A673 (cell line): ENCODE measurements around the gene MTG2. TPM values are rescaled to one million over a fixed set of nuclear protein-coding genes. Genes with fewer than 3 reads are reported as not detected.

ENCODE experiments used
- BruUV-seq: library from RNA; stranded (reverse); fragments of 400-500 nt; replicated peaks from 2 replicates; lab custom pipeline; 2021; lab: Mats Ljungman, UMichigan
- CTCF ChIA-PET: fragments of 300-600 bp; sonication (Branson Sonifier 250); formaldehyde crosslinking; loops from one replicate; lab custom pipeline; 2022; ENCODE audit warnings: antibody characterized with exemption; lab: Charles Lee
- POLR2A ChIA-PET: fragments of 300-600 bp; sonication (Branson Sonifier 250); formaldehyde crosslinking; loops from one replicate; lab custom pipeline; 2022; ENCODE audit warnings: antibody characterized with exemption; ENCODE audit not compliant: low non-redundant PET; lab: Charles Lee
- DNase-seq: peaks from one replicate; pipeline ENCODE4 v3.0.0-alpha.2; 2015; ENCODE audit warnings: low spot score
- H3K27ac ChIP-seq: fragments of 200-600 bp; sonication (generic); 2 replicates; pipeline ENCODE4 v1.5.1; 2016; ENCODE audit warnings: mixed run types, low read depth, mild to moderate bottlenecking, mixed read lengths, antibody characterized with exemption, low read length; ENCODE audit not compliant: poor library complexity, severe bottlenecking
- H3K27me3 ChIP-seq: fragments of 200-600 bp; sonication (generic); replicated peaks from 2 replicates; pipeline ENCODE4 v1.6.1; 2017; ENCODE audit warnings: mixed run types, low read depth, mild to moderate bottlenecking, mixed read lengths, antibody characterized with exemption, low read length; ENCODE audit not compliant: insufficient read depth, poor library complexity
- H3K36me3 ChIP-seq: fragments of 200-600 bp; sonication (generic); 2 replicates; pipeline ENCODE4 v1.6.1; 2016; ENCODE audit warnings: mixed run types, mild to moderate bottlenecking, mixed read lengths, antibody characterized with exemption, low read length; ENCODE audit not compliant: insufficient read depth, poor library complexity, severe bottlenecking
- H3K4me1 ChIP-seq: fragments of 200-600 bp; sonication (generic); 2 replicates; pipeline ENCODE4 v1.6.1; 2017; ENCODE audit warnings: mixed run types, mild to moderate bottlenecking, mixed read lengths, antibody characterized with exemption, low read length; ENCODE audit not compliant: insufficient read depth, poor library complexity, severe bottlenecking
- H3K4me3 ChIP-seq: fragments of 200-600 bp; sonication (generic); 2 replicates; pipeline ENCODE4 v1.5.1; 2016; ENCODE audit warnings: low read depth, mixed run types, mild to moderate bottlenecking, mixed read lengths, low read length; ENCODE audit not compliant: poor library complexity, severe bottlenecking
- H3K9me3 ChIP-seq: fragments of 200-600 bp; sonication (generic); 2 replicates; pipeline ENCODE4 v1.6.1; 2016; ENCODE audit warnings: mixed run types, low read depth, mild to moderate bottlenecking, mixed read lengths, antibody characterized with exemption, low read length; ENCODE audit not compliant: poor library complexity, severe bottlenecking
- CTCF ChIP-seq: fragments of 300-800, 200-600 bp; sonication (generic); conservative IDR thresholded peaks from 2 replicates; pipeline ENCODE4 v1.5.1; 2017; ENCODE audit warnings: low read depth, mild to moderate bottlenecking, antibody characterized with exemption, low read length, moderate library complexity, mixed read lengths
- EZH2 ChIP-seq: fragments of 200-600 bp; sonication (generic); IDR thresholded peaks from 2 replicates; pipeline ENCODE4 v1.6.1; 2017; ENCODE audit warnings: borderline replicate concordance, low read depth, mild to moderate bottlenecking, mixed read lengths, antibody characterized with exemption, low read length; ENCODE audit not compliant: poor library complexity, severe bottlenecking
- intact Hi-C: fragments of 100-400 bp; cut with micrococcal nuclease; formaldehyde crosslinking; loops from one replicate; pipeline ENCODE4 v1.10.0; 2022; ENCODE audit not compliant: unreplicated experiment
- total RNA-seq: library from RNA; stranded (reverse); gene quantifications from 2 replicates; pipeline ENCODE4 v1.2.3, GENCODE V29; 2021

The MTG2 gene
- total RNA-seq, 1 experiment from 2014 or later, result 40.9 TPM

- Histone ChIP-seq H3K27me3 (no peaks in the 10 kb centered on the region), H3K9me3 (no peaks in the 10 kb centered on the region), H3K36me3 (peaks cover 28% of the 10 kb centered on the region), H3K4me3 (no peak overlapping the region), H3K4me1 (no peaks in the 10 kb centered on the region), H3K27ac (no peak overlapping the region)
- ChIA-PET POLR2A (no interaction called here), CTCF (no interaction called here)
- no peak for DNase-seq
- no TSS peak for BruUV-seq
- TF ChIP-seq EZH2 (no peak), CTCF (no peak)
- intact Hi-C loops, result no loop called here
Measured at GRCh38 chr20:62160253-62160652, 22.6 kb upstream of the MTG2 start.

GRCh38 chr20:62160876-62161275 lies 22.0 kb upstream of the MTG2 start:
- Histone ChIP-seq H3K27me3 (no peaks in the 10 kb centered on the region), H3K4me1 (peaks cover 4% of the 10 kb centered on the region), H3K27ac (no peak overlapping the region), H3K36me3 (peaks cover 31% of the 10 kb centered on the region), H3K4me3 (no peak overlapping the region), H3K9me3 (no peaks in the 10 kb centered on the region)
- CTCF ChIA-PET, result no interaction called here
- POLR2A ChIA-PET, result no interaction called here
- TF ChIP-seq CTCF, result no peak
- TF ChIP-seq EZH2, result no peak
- intact Hi-C loops, result no loop called here
- no TSS peak for BruUV-seq
- DNase-seq, result no peak

GRCh38 chr20:62161347-62161746 lies 21.5 kb upstream of the MTG2 start:
- Histone ChIP-seq H3K27ac (no peak overlapping the region), H3K9me3 (no peaks in the 10 kb centered on the region), H3K4me1 (peaks cover 8% of the 10 kb centered on the region), H3K27me3 (no peaks in the 10 kb centered on the region), H3K4me3 (no peak overlapping the region), H3K36me3 (peaks cover 35% of the 10 kb centered on the region)
- no TSS peak for BruUV-seq
- intact Hi-C loops, result no loop called here
- ChIA-PET CTCF (no interaction called here), POLR2A (no interaction called here)
- no peak for DNase-seq
- no peak for TF ChIP-seq EZH2
- no peak for TF ChIP-seq CTCF
